COLO829 (cell line): Measurements from ENCODE around the gene SLC25A22.

Source experiments
- DNase-seq: peaks from one replicate; pipeline ENCODE4 v3.0.0; 2012; ENCODE audit warnings: low spot score

SLC25A22 gene

GRCh38 chr11:821512-822371, 23.7 kb upstream of the SLC25A22 start:
- no peak for DNase-seq

- DNase-seq = no peak
Observed at GRCh38 chr11:820655-821511, 22.8 kb upstream of the SLC25A22 start.

GRCh38 chr11:819943-820649, 22.0 kb upstream of the SLC25A22 start:
- peak; percentile 63 for DNase-seq

GRCh38 chr11:819129-819931, 21.2 kb upstream of the SLC25A22 start:
- peak; percentile 85 for DNase-seq

- DNase-seq = no peak
Observed at GRCh38 chr11:818396-819128, 20.5 kb upstream of the SLC25A22 start, which contains the start of gene PNPLA2. TSS of gene PNPLA2 (plus strand) at chr11:818914. CDS start at chr11:819719, 805 bp downstream.

- no peak for DNase-seq
Observed at GRCh38 chr11:816433-816779, 18.3 kb upstream of the SLC25A22 start.

- DNase-seq = no peak
Observed at GRCh38 chr11:815675-816432, 17.8 kb upstream of the SLC25A22 start.

- DNase-seq = no peak
Observed at GRCh38 chr11:813456-814096, 15.5 kb upstream of the SLC25A22 start.

- no peak for DNase-seq
Observed at GRCh38 chr11:813072-813455, 15.0 kb upstream of the SLC25A22 start.

GRCh38 chr11:812390-812789, 14.3 kb upstream of the SLC25A22 start:
- DNase-seq = no peak

GRCh38 chr11:811446-812245, 13.6 kb upstream of the SLC25A22 start:
- no peak for DNase-seq

- DNase-seq = no peak
Observed at GRCh38 chr11:810040-810567, 12.0 kb upstream of the SLC25A22 start.

- DNase-seq = peak; percentile 98
Observed at GRCh38 chr11:809287-810039, 11.4 kb upstream of the SLC25A22 start, which contains the start of gene RPLP2. TSS of gene RPLP2 (plus strand) at chr11:809967. CDS start at chr11:810235, 268 bp downstream.

- no peak for DNase-seq
Observed at GRCh38 chr11:808427-809286, 10.6 kb upstream of the SLC25A22 start.

GRCh38 chr11:804599-804964, 6.5 kb upstream of the SLC25A22 start:
- DNase-seq = no peak

- no peak for DNase-seq
Observed at GRCh38 chr11:803770-804598, 5.9 kb upstream of the SLC25A22 start.
